WTC11 (cell line): ENCODE data around the gene WNT3. TPM values are rescaled to one million over a fixed set of nuclear protein-coding genes. Genes with fewer than 3 reads are reported as not detected.

ENCODE experiments used
- ATAC-seq: fragments of 200-7000 bp; cut with Tn5 transposase; 2 replicates; pipeline ENCODE4 v1.10.0; 2021; ENCODE audit warnings: mild to moderate bottlenecking, moderate library complexity
- CTCF ChIA-PET: fragments of 300-600 bp; sonication (Branson Sonifier 250); formaldehyde crosslinking; loops from one replicate; lab custom pipeline; 2021; ENCODE audit warnings: antibody characterized with exemption; lab: Charles Lee
- POLR2A ChIA-PET: fragments of 350-600 bp; sonication (Branson Sonifier 250); formaldehyde crosslinking; loops from one replicate; lab custom pipeline; 2021; ENCODE audit warnings: antibody characterized with exemption; lab: Charles Lee
- DNase-seq: peaks from one replicate; pipeline ENCODE4 v3.0.0; 2021; ENCODE audit warnings: low spot score
- H3K27ac Mint-ChIP-seq: 2 replicates; pipeline ENCODE4 v1.8.0; 2021; ENCODE audit warnings: mixed read lengths
- H3K27me3 Mint-ChIP-seq: 2 replicates; pipeline ENCODE4 v1.8.0; 2021; ENCODE audit warnings: low read depth, mild to moderate bottlenecking, moderate library complexity, mixed read lengths
- H3K36me3 Mint-ChIP-seq: 2 replicates; pipeline ENCODE4 v1.8.0; 2021; ENCODE audit warnings: mixed read lengths
- H3K4me1 Mint-ChIP-seq: 2 replicates; pipeline ENCODE4 v1.8.0; 2022; ENCODE audit warnings: mixed read lengths
- H3K4me3 Mint-ChIP-seq: 2 replicates; pipeline ENCODE4 v1.8.0; 2021; ENCODE audit warnings: mild to moderate bottlenecking, moderate library complexity, mixed read lengths
- H3K9me3 Mint-ChIP-seq: 2 replicates; pipeline ENCODE4 v1.8.0; 2021; ENCODE audit warnings: mixed read lengths
- ARID4B ChIP-seq: sonication (generic); formaldehyde crosslinking; IDR thresholded peaks from 2 replicates; pipeline ENCODE4 v1.8.0; 2023; ENCODE audit warnings: missing genetic modification reagents, mild to moderate bottlenecking, borderline replicate concordance
- CREB1 ChIP-seq: sonication (generic); formaldehyde crosslinking; IDR thresholded peaks from 2 replicates; pipeline ENCODE4 v1.8.0; 2023; ENCODE audit warnings: mild to moderate bottlenecking, missing genetic modification reagents
- E2F1 ChIP-seq: sonication (generic); formaldehyde crosslinking; IDR thresholded peaks from 2 replicates; pipeline ENCODE4 v1.8.0; 2022; ENCODE audit warnings: mild to moderate bottlenecking, missing genetic modification reagents
- ELF4 ChIP-seq: sonication (generic); formaldehyde crosslinking; IDR thresholded peaks from 2 replicates; pipeline ENCODE4 v1.8.1; 2022; ENCODE audit warnings: low read depth, mild to moderate bottlenecking, moderate library complexity, missing genetic modification reagents
- ERG ChIP-seq: fragments of 250-450 bp; sonication (Bioruptor Pico); IDR thresholded peaks from 2 replicates; pipeline ENCODE4 v1.8.0; 2021; ENCODE audit warnings: mild to moderate bottlenecking
- GABPB1 ChIP-seq: sonication (generic); formaldehyde crosslinking; IDR thresholded peaks from 2 replicates; pipeline ENCODE4 v1.8.1; 2023; ENCODE audit warnings: mild to moderate bottlenecking, missing genetic modification reagents
- GTF2I ChIP-seq: fragments of 250-450 bp; sonication (Bioruptor Pico); conservative IDR thresholded peaks from 2 replicates; pipeline ENCODE4 v1.4.0; 2021; ENCODE audit warnings: mild to moderate bottlenecking
- MAX ChIP-seq: sonication (generic); formaldehyde crosslinking; IDR thresholded peaks from 2 replicates; pipeline ENCODE4 v1.8.0; 2022; ENCODE audit warnings: mild to moderate bottlenecking, missing genetic modification reagents
- MYBL2 ChIP-seq: sonication (generic); formaldehyde crosslinking; IDR thresholded peaks from 2 replicates; pipeline ENCODE4 v1.8.1; 2023; ENCODE audit warnings: mild to moderate bottlenecking, moderate library complexity, missing genetic modification reagents
- NFATC4 ChIP-seq: fragments of 250-450 bp; sonication (Bioruptor Pico); IDR thresholded peaks from 2 replicates; pipeline ENCODE4 v1.9.0; 2021; ENCODE audit warnings: mild to moderate bottlenecking
- NFYB ChIP-seq: sonication (generic); formaldehyde crosslinking; conservative IDR thresholded peaks from 2 replicates; pipeline ENCODE4 v1.8.0; 2022; ENCODE audit warnings: low read depth, missing genetic modification reagents
- NR1H2 ChIP-seq: sonication (generic); formaldehyde crosslinking; IDR thresholded peaks from 2 replicates; pipeline ENCODE4 v1.9.0; 2021; ENCODE audit warnings: mild to moderate bottlenecking, moderate library complexity, missing genetic modification reagents
- SMAD3 ChIP-seq: sonication (generic); formaldehyde crosslinking; IDR thresholded peaks from 2 replicates; pipeline ENCODE4 v1.8.0; 2022; ENCODE audit warnings: missing genetic modification reagents, mild to moderate bottlenecking, borderline replicate concordance
- SOX15 ChIP-seq: fragments of 250-450 bp; sonication (Bioruptor Pico); IDR thresholded peaks from 2 replicates; pipeline ENCODE4 v1.9.0; 2021; ENCODE audit warnings: mild to moderate bottlenecking
- TCF7 ChIP-seq: sonication (generic); formaldehyde crosslinking; IDR thresholded peaks from 2 replicates; pipeline ENCODE4 v1.8.0; 2022; ENCODE audit warnings: mild to moderate bottlenecking, low read depth, missing genetic modification reagents, moderate library complexity
- TP53 ChIP-seq: sonication (generic); formaldehyde crosslinking; IDR thresholded peaks from 2 replicates; pipeline ENCODE4 v1.8.1; 2023; ENCODE audit warnings: mild to moderate bottlenecking, missing genetic modification reagents
- ZBTB43 ChIP-seq: sonication (generic); formaldehyde crosslinking; IDR thresholded peaks from 2 replicates; pipeline ENCODE4 v1.8.1; 2023; ENCODE audit warnings: mild to moderate bottlenecking, missing genetic modification reagents
- ZMAT4 ChIP-seq: fragments of 250-450 bp; sonication (Bioruptor Pico); IDR thresholded peaks from 2 replicates; pipeline ENCODE4 v1.9.0; 2021; ENCODE audit warnings: mild to moderate bottlenecking
- ZNF263 ChIP-seq: sonication (generic); formaldehyde crosslinking; IDR thresholded peaks from 2 replicates; pipeline ENCODE4 v1.8.1; 2022; ENCODE audit warnings: low read depth, mild to moderate bottlenecking, moderate library complexity, missing genetic modification reagents
- ZNF281 ChIP-seq: sonication (generic); formaldehyde crosslinking; IDR thresholded peaks from 2 replicates; pipeline ENCODE4 v1.8.0; 2023; ENCODE audit warnings: mild to moderate bottlenecking, missing genetic modification reagents
- ZNF423 ChIP-seq: fragments of 250-450 bp; sonication (Bioruptor Pico); IDR thresholded peaks from 2 replicates; pipeline ENCODE4 v2.1.2; 2022; ENCODE audit warnings: mild to moderate bottlenecking, moderate library complexity
- total RNA-seq: library from RNA; stranded (reverse); gene quantifications from 3 replicates; pipeline ENCODE4 v1.2.3, GENCODE V29; 2021

The WNT3 gene
- total RNA-seq, 1 experiment from 2014 or later: 14.1 TPM

GRCh38 chr17:46788796-46789195, 29.7 kb downstream of the WNT3 start:
- Mint-ChIP-seq H3K4me1 (peaks cover 26% of the 10 kb centered on the region), H3K9me3 (peaks cover 11% of the 10 kb centered on the region), H3K4me3 (no peak overlapping the region), H3K36me3 (peaks cover 13% of the 10 kb centered on the region), H3K27me3 (peaks cover 42% of the 10 kb centered on the region), H3K27ac (peak overlapping the region; percentile 4; the same call in 1 of the 2 replicates)
- ATAC-seq (no peak), DNase-seq (no peak)
- POLR2A ChIA-PET: no interaction called here
- TF ChIP-seq NFATC4 (CRISPR knock-in tag) (no peak), ZNF423 (CRISPR knock-in tag) (peak; percentile 70)
- CTCF ChIA-PET: interaction anchor here (0.8 kb wide), 1 partner anchor 16 kb away, joined by 4 read pairs; no protein-coding TSS in a partner anchor

- CTCF ChIA-PET: interaction anchor here (0.7 kb wide), 1 partner anchor 761 kb away, joined by 3 read pairs; no protein-coding TSS in a partner anchor
- TF ChIP-seq GABPB1 (CRISPR knock-in tag) (no peak), TP53 (no peak), E2F1 (CRISPR knock-in tag) (no peak), ZNF281 (CRISPR knock-in tag) (no peak), CREB1 (CRISPR knock-in tag) (no peak), MAX (CRISPR knock-in tag) (no peak), NR1H2 (CRISPR knock-in tag) (no peak), SOX15 (no peak), ZNF263 (CRISPR knock-in tag) (no peak), SMAD3 (no peak), ZMAT4 (no peak), ZBTB43 (CRISPR knock-in tag) (no peak), TCF7 (no peak), ARID4B (CRISPR knock-in tag) (no peak), GTF2I (CRISPR knock-in tag) (no peak), ELF4 (CRISPR knock-in tag) (no peak), NFYB (CRISPR knock-in tag) (no peak), ERG (CRISPR knock-in tag) (no peak), MYBL2 (CRISPR knock-in tag) (no peak)
- TF ChIP-seq, all 79 proteins: peak for 0
- ATAC-seq (no peak), DNase-seq (no peak)
- H3K4me1 Mint-ChIP-seq: peaks cover 26% of the 10 kb centered on the region
- peaks cover 13% of the 10 kb centered on the region for H3K36me3 Mint-ChIP-seq
- H3K27me3 Mint-ChIP-seq: peaks cover 45% of the 10 kb centered on the region
- no peak overlapping the region for H3K4me3 Mint-ChIP-seq
- POLR2A ChIA-PET: no interaction called here
- H3K27ac Mint-ChIP-seq: no peak overlapping the region
- peaks cover 11% of the 10 kb centered on the region for H3K9me3 Mint-ChIP-seq
Measured at GRCh38 chr17:46788300-46788699, 30.2 kb downstream of the WNT3 start.
